MM.1S (cell line): ENCODE results near the gene SORT1.

Experiments used
- EZH2 ChIP-seq: fragments of 300-600 bp; sonication (generic); optimal IDR thresholded peaks from 2 replicates; pipeline ENCODE3; 2017; ENCODE audit warnings: low read depth, mild to moderate bottlenecking, antibody characterized with exemption, low read length, mixed read lengths
- EZH2phosphoT487 ChIP-seq: fragments of 300-600 bp; sonication (generic); IDR thresholded peaks from 2 replicates; pipeline ENCODE4 v1.6.1; 2018; ENCODE audit warnings: antibody characterized with exemption, low read length
- TF ChIP-seq, protein P1 (sequence below): fragments of 300-600 bp; sonication (generic); IDR thresholded peaks from 2 replicates; pipeline ENCODE4 v1.5.1; 2016; ENCODE audit warnings: antibody characterized with exemption, low read length, mixed read lengths

GRCh38 chr1:109347511-109347910 is 50.2 kb downstream of the SORT1 start:
- TF ChIP-seq, protein P1, sequence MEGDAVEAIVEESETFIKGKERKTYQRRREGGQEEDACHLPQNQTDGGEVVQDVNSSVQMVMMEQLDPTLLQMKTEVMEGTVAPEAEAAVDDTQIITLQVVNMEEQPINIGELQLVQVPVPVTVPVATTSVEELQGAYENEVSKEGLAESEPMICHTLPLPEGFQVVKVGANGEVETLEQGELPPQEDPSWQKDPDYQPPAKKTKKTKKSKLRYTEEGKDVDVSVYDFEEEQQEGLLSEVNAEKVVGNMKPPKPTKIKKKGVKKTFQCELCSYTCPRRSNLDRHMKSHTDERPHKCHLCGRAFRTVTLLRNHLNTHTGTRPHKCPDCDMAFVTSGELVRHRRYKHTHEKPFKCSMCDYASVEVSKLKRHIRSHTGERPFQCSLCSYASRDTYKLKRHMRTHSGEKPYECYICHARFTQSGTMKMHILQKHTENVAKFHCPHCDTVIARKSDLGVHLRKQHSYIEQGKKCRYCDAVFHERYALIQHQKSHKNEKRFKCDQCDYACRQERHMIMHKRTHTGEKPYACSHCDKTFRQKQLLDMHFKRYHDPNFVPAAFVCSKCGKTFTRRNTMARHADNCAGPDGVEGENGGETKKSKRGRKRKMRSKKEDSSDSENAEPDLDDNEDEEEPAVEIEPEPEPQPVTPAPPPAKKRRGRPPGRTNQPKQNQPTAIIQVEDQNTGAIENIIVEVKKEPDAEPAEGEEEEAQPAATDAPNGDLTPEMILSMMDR: no peak
- TF ChIP-seq EZH2: no peak
- TF ChIP-seq EZH2phosphoT487: no peak
